ENCODE measurements around the gene NRXN3.

Gene NRXN3

DNA sequence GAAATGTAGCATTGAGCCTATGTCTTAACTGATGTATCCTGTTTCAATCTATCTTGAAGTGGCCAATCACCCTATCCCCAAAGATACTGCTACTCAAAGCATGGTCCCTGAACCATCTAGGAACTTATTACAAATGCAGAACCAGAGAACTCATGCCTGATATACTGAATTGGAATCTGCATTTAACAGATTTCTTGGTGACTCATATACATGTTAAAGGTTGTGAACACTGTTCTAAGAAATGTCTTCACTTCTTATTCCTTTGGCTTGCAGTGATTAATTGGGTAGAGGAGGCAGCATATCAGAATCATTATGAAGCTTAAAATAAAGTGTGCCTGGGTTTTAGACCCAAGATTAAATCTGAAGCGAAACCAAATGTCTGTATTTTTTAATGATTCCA, 1245.6 kb downstream of the NRXN3 start:
- ChIA-PET CTCF (no interaction called here), POLR2A (no interaction called here)
- TF ChIP-seq CTCF (IDR thresholded peaks at IDR 0.05; ENCODE audit: insufficient read depth, low read length, missing control alignments), result no peak
- no peak overlapping the region for H3K4me3 ChIP-seq (ENCODE audit: low read depth, low read length)
- DNase-seq (ENCODE audit: low read depth, low spot score), result no peak

GRCh38 chr14:79417961-79418360, 1247.8 kb downstream of the NRXN3 start:
- no peak for DNase-seq (ENCODE audit: low read depth, low spot score)
- CTCF ChIA-PET, result interaction anchor here (0.9 kb wide), 1 partner anchor 8 kb away, joined by 3 read pairs; no protein-coding TSS in a partner anchor
- no peak for TF ChIP-seq CTCF (IDR thresholded peaks at IDR 0.05; ENCODE audit: insufficient read depth, low read length, missing control alignments)
- H3K4me3 ChIP-seq (ENCODE audit: low read depth, low read length), result no peak overlapping the region
- POLR2A ChIA-PET, result interaction anchor here (0.7 kb wide), 1 partner anchor 89 kb away, joined by 4 read pairs; no protein-coding TSS in a partner anchor

DNA sequence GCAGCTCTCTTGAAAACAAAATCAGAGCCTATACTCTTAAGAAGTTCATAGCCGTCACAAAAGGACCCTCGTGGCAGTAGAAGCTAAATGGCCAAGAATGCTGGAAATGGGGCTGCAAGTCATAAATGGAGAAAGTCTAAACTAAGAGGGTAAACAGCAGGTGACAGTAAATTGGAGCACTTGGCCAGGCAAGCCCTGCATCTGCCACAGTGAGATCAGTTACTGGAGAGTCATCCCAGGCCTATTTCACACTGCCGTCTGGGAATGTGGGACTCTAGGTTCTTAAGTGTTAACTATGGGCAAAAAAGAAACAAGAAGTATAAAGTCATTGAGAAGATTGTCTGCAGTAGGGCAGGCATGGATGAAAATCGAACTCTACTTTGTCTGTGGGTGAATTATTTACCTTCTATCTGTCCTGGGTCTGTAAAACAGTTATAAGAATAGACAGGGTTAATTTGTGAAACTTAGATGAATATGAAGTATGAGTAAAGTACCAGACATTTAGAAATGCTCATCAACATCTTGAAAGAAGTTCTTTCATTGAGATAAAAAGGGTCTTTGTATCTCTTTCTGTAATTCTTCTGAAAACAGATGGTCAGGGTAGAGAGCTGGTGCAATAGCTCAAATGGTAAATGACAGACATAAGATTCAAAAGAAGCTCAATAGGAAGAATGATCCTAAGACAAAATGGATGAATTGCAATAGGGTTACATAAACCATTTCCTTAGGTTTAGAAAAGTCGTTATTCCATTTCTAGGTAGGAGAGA, 1248.7 kb downstream of the NRXN3 start:
- CTCF ChIA-PET, result interaction anchor here (0.9 kb wide), 1 partner anchor 9 kb away, joined by 3 read pairs; no protein-coding TSS in a partner anchor
- POLR2A ChIA-PET, result no interaction called here
- H3K4me3 ChIP-seq (ENCODE audit: low read depth, low read length), result no peak overlapping the region
- no peak for TF ChIP-seq CTCF (IDR thresholded peaks at IDR 0.05; ENCODE audit: insufficient read depth, low read length, missing control alignments)
- DNase-seq (ENCODE audit: low read depth, low spot score), result no peak

GRCh38 chr14:79419571-79420327, 1249.6 kb downstream of the NRXN3 start:
- CTCF ChIA-PET, result no interaction called here
- TF ChIP-seq CTCF (IDR thresholded peaks at IDR 0.05; ENCODE audit: insufficient read depth, low read length, missing control alignments), result no peak
- no peak for DNase-seq (ENCODE audit: low read depth, low spot score)
- no peak overlapping the region for H3K4me3 ChIP-seq (ENCODE audit: low read depth, low read length)
- POLR2A ChIA-PET, result no interaction called here

- ChIA-PET POLR2A (no interaction called here), CTCF (no interaction called here)
- no peak for DNase-seq (ENCODE audit: low read depth, low spot score)
- no peak for TF ChIP-seq CTCF (IDR thresholded peaks at IDR 0.05; ENCODE audit: insufficient read depth, low read length, missing control alignments)
- H3K4me3 ChIP-seq (ENCODE audit: low read depth, low read length), result no peak overlapping the region
These were observed 1250.6 kb downstream of the NRXN3 start for GRCh38 chr14:79420725-79421124.

GRCh38 chr14:79421811-79422210, 1251.6 kb downstream of the NRXN3 start:
- ChIA-PET POLR2A (no interaction called here), CTCF (no interaction called here)
- no peak for TF ChIP-seq CTCF (IDR thresholded peaks at IDR 0.05; ENCODE audit: insufficient read depth, low read length, missing control alignments)
- DNase-seq (ENCODE audit: low read depth, low spot score), result no peak
- no peak overlapping the region for H3K4me3 ChIP-seq (ENCODE audit: low read depth, low read length)
